SK-N-SH (cell line): ENCODE results near the gene INPPL1. TPM values are rescaled to one million over a fixed set of nuclear protein-coding genes. Genes with fewer than 3 reads are reported as not detected.
"Not testable (repeated sequence)": the region's sequence is repeated elsewhere in the genome, so short reads cannot be mapped to it uniquely, and the experiment has no call there.

Source experiments
- CTCF ChIA-PET: fragments of 300-600, 350-600 bp; formaldehyde crosslinking; extraction: SDS; loops from one replicate; lab custom pipeline; 2021; lab: Yijun Ruan, JAX
- POLR2A ChIA-PET: fragments of 350-600 bp; sonication (Branson Sonifier 250); formaldehyde crosslinking; extraction: SDS; loops from one replicate; lab custom pipeline; 2020; ENCODE audit warnings: antibody characterized with exemption, inconsistent platforms; lab: Yijun Ruan, JAX
- DNase-seq: peaks from one replicate; pipeline ENCODE4 v3.0.0; 2012
- H2AFZ ChIP-seq: fragments of 200-600 bp; sonication (generic); 2 replicates; pipeline ENCODE4 v1.8.1; 2016; ENCODE audit warnings: antibody characterized with exemption, mild to moderate bottlenecking, low read depth
- H3F3A ChIP-seq: fragments of 200-600 bp; sonication (generic); replicated peaks from 2 replicates; pipeline ENCODE3; 2016; ENCODE audit warnings: antibody characterized with exemption, mild to moderate bottlenecking; ENCODE audit not compliant: insufficient read depth
- H3K27ac ChIP-seq, 2 experiments: fragments of 200-500 bp in 1 of 2; fragments of 200-600 bp in 1 of 2; sonication (Bioruptor generic) in 1 of 2; sonication (generic), shearing (Covaris generic) in 1 of 2; 2 replicates each; pipeline versions ENCODE4 v1.5.1 to v1.6.1; 2014 to 2016; ENCODE audit warnings: low read depth in 2 of 2, inconsistent platforms in 1 of 2, low read length in 1 of 2, mild to moderate bottlenecking in 1 of 2, mixed read lengths in 1 of 2
- H3K27me3 ChIP-seq: fragments of 200-600 bp; sonication (generic), shearing (Covaris generic); 2 replicates; pipeline ENCODE4 v1.6.1; 2016; ENCODE audit warnings: mixed run types; ENCODE audit not compliant: insufficient read depth
- H3K36me3 ChIP-seq, 2 experiments: fragments of 200-500 bp in 1 of 2; fragments of 200-600 bp in 1 of 2; sonication (Bioruptor generic) in 1 of 2; sonication (generic) in 1 of 2; replicated peaks in 1 of 2; 2 replicates each; pipeline versions ENCODE3 to v1.5.1; 2014 to 2016; ENCODE audit warnings: low read length in 1 of 2, mild to moderate bottlenecking in 1 of 2; ENCODE audit not compliant: insufficient read depth in 2 of 2, control insufficient read depth in 1 of 2
- H3K4me1 ChIP-seq, 2 experiments: fragments of 200-500 bp in 1 of 2; fragments of 200-600 bp in 1 of 2; sonication (Bioruptor generic) in 1 of 2; sonication (generic), shearing (Covaris generic) in 1 of 2; 2 replicates each; pipeline versions ENCODE4 v1.5.1 to v1.6.1; 2014 to 2016; ENCODE audit warnings: low read depth in 1 of 2, low read length in 1 of 2, mixed run types in 1 of 2; ENCODE audit not compliant: insufficient read depth in 2 of 2, control insufficient read depth in 1 of 2
- H3K4me2 ChIP-seq: fragments of 200-600 bp; sonication (generic), shearing (Covaris generic); 2 replicates; pipeline ENCODE4 v1.6.1; 2017; ENCODE audit warnings: mixed run types
- H3K4me3 ChIP-seq, 2 experiments: fragments of 200-500 bp in 1 of 2; fragments of 200-600 bp in 1 of 2; sonication (Bioruptor generic) in 1 of 2; sonication (generic), shearing (Covaris generic) in 1 of 2; 2 replicates each; pipeline versions ENCODE4 v1.5.1 to v1.8.1; 2014 to 2016; ENCODE audit warnings: low read depth in 2 of 2, inconsistent platforms in 1 of 2, low read length in 1 of 2, mild to moderate bottlenecking in 1 of 2, mixed read lengths in 1 of 2, moderate library complexity in 1 of 2
- H3K79me2 ChIP-seq: fragments of 200-600 bp; sonication (generic); 2 replicates; pipeline ENCODE4 v1.8.1; 2017; ENCODE audit warnings: mild to moderate bottlenecking; ENCODE audit not compliant: insufficient read depth
- H3K9ac ChIP-seq: fragments of 200-600 bp; sonication (generic); 2 replicates; pipeline ENCODE4 v1.6.1; 2017; ENCODE audit warnings: mixed run types
- H3K9me2 ChIP-seq: fragments of 200-600 bp; sonication (generic); 2 replicates; pipeline ENCODE4 v1.6.1; 2017; ENCODE audit warnings: mixed run types
- H3K9me3 ChIP-seq: fragments of 200-600 bp; sonication (generic); 2 replicates; pipeline ENCODE4 v1.6.1; 2017; ENCODE audit warnings: mixed run types, mild to moderate bottlenecking, moderate library complexity
- H4K20me1 ChIP-seq: fragments of 200-600 bp; sonication (generic); 2 replicates; pipeline ENCODE4 v1.6.1; 2017; ENCODE audit warnings: mild to moderate bottlenecking, mixed run types; ENCODE audit not compliant: insufficient read depth
- EP300 ChIP-seq, 2 experiments: IDR thresholded peaks; 2 replicates each; pipeline versions ENCODE4 v1.4.0 to v1.6.1; 2012; ENCODE audit warnings: borderline replicate concordance in 1 of 2, low read depth in 1 of 2, low read length in 1 of 2
- FOXM1 ChIP-seq: IDR thresholded peaks from 2 replicates; pipeline ENCODE4 v1.4.0; 2012; ENCODE audit warnings: low read depth, mild to moderate bottlenecking
- GATA2 ChIP-seq: sonication (generic); formaldehyde crosslinking; IDR thresholded peaks from 2 replicates; pipeline ENCODE4 v1.5.0; 2020; ENCODE audit warnings: mild to moderate bottlenecking, missing genetic modification reagents
- JUND ChIP-seq: IDR thresholded peaks from 2 replicates; pipeline ENCODE4 v1.4.0; 2012
- MAX ChIP-seq: IDR thresholded peaks from 2 replicates; pipeline ENCODE4 v1.4.0; 2012; ENCODE audit warnings: low read depth
- MEF2A ChIP-seq: IDR thresholded peaks from 2 replicates; pipeline ENCODE4 v1.4.0; 2012; ENCODE audit warnings: low read depth, borderline replicate concordance
- NFIC ChIP-seq: IDR thresholded peaks from 2 replicates; pipeline ENCODE4 v1.4.0; 2012; ENCODE audit warnings: borderline replicate concordance
- NRF1 ChIP-seq: IDR thresholded peaks from 2 replicates; pipeline ENCODE4 v1.6.1; 2012; ENCODE audit warnings: low read depth, mild to moderate bottlenecking, low read length
- PBX3 ChIP-seq: IDR thresholded peaks from 2 replicates; pipeline ENCODE4; 2012
- RAD21 ChIP-seq: IDR thresholded peaks from 2 replicates; pipeline ENCODE4 v1.6.1; 2012; ENCODE audit warnings: mild to moderate bottlenecking, low read length
- RCOR1 ChIP-seq: fragments of 150-350 bp; IDR thresholded peaks from 2 replicates; pipeline ENCODE4 v1.6.1; 2017; ENCODE audit warnings: antibody characterized with exemption, low read length
- RXRA ChIP-seq: IDR thresholded peaks from 2 replicates; pipeline ENCODE4 v1.4.0; 2012; ENCODE audit warnings: low read depth, mild to moderate bottlenecking, borderline replicate concordance
- SIN3A ChIP-seq: IDR thresholded peaks from 2 replicates; pipeline ENCODE4 v1.6.1; 2012; ENCODE audit warnings: low read depth, mild to moderate bottlenecking, low read length, moderate library complexity, borderline replicate concordance
- SMC3 ChIP-seq: IDR thresholded peaks from 2 replicates; pipeline ENCODE4 v1.6.1; 2012; ENCODE audit warnings: low read depth, low read length, improper control_type of control experiment
- TAF1 ChIP-seq: IDR thresholded peaks from 2 replicates; pipeline ENCODE4 v1.6.1; 2012; ENCODE audit warnings: low read depth, mild to moderate bottlenecking, low read length, moderate library complexity, borderline replicate concordance
- TEAD4 ChIP-seq: IDR thresholded peaks from 2 replicates; pipeline ENCODE4 v1.4.0; 2012; ENCODE audit warnings: mild to moderate bottlenecking, borderline replicate concordance; ENCODE audit not compliant: insufficient read depth
- USF1 ChIP-seq: IDR thresholded peaks from 2 replicates; pipeline ENCODE4 v1.4.0; 2012; ENCODE audit warnings: low read depth, borderline replicate concordance
- ZBTB33 ChIP-seq: IDR thresholded peaks from 2 replicates; pipeline ENCODE4 v1.4.0; 2012; ENCODE audit warnings: low read depth, borderline replicate concordance
- WGBS: methylation state at CpG from one replicate; pipeline ENCODE4 v1.1.6; 2017; ENCODE audit warnings: low lambda C conversion rate; 5-methylcytosine and 5-hydroxymethylcytosine counted together
- polyA plus RNA-seq, 3 experiments: library from polyadenylated mRNA; depleted of rRNA; stranded (reverse); fragments of >200 nt; gene quantifications; 2 replicates each; pipeline ENCODE4 v1.2.3, GENCODE V29; 2012

INPPL1 gene
- polyA plus RNA-seq, 1 of the 3 experiments (the other 2 are of a cell fraction), result 123 TPM

GRCh38 chr11:72265951-72266350, 41.4 kb downstream of the INPPL1 start:
- Histone ChIP-seq H3K4me1 (no peaks in the 10 kb centered on the region; a peak in 2 of 4 replicates), H3K27me3 (no peaks in the 10 kb centered on the region), H3K9me3 (no peaks in the 10 kb centered on the region), H3K4me2 (no peak overlapping the region), H4K20me1 (no peaks in the 10 kb centered on the region), H3K9ac (no peak overlapping the region), H3K79me2 (no peaks in the 10 kb centered on the region), H3K9me2 (no peaks in the 10 kb centered on the region), H2AFZ (no peak overlapping the region), H3K4me3 (no peak overlapping the region), H3K27ac (no peak overlapping the region), H3F3A (peaks cover 1% of the 10 kb centered on the region), H3K36me3 (no peaks in the 10 kb centered on the region)
- POLR2A ChIA-PET, result interaction anchor here (0.9 to 2.3 kb wide), 2 partner anchors 22 to 93 kb away, joined by 3 to 9 read pairs; partner anchors contain the start of gene PHOX2A
- no peak for DNase-seq
- TF ChIP-seq NFIC, result no peak
- TF ChIP-seq TAF1, result no peak
- no peak for TF ChIP-seq NRF1
- no peak for TF ChIP-seq MEF2A
- TF ChIP-seq GATA2 (CRISPR knock-in tag), result no peak
- no peak for TF ChIP-seq RAD21
- TF ChIP-seq RCOR1, result no peak
- no peak for TF ChIP-seq SIN3A
- TF ChIP-seq PBX3, result no peak
- TF ChIP-seq MAX, result no peak
- TF ChIP-seq ZBTB33, result no peak
- TF ChIP-seq TEAD4, result no peak
- TF ChIP-seq EP300 (IDR thresholded peaks at IDR 0.05; ENCODE audit: borderline replicate concordance in 1 of 2, low read depth in 1 of 2, low read length in 1 of 2), result no peak
- no peak for TF ChIP-seq SMC3
- TF ChIP-seq FOXM1, result no peak
- TF ChIP-seq JUND, result no peak
- TF ChIP-seq RXRA, result no peak
- no peak for TF ChIP-seq USF1
- CTCF ChIA-PET, result interaction anchor here (0.9 to 1.3 kb wide), 4 partner anchors 24 to 167 kb away, joined by 3 to 5 read pairs (median 4); no protein-coding TSS in a partner anchor

- ChIA-PET CTCF (interaction anchor here (0.9 to 1.5 kb wide), 5 partner anchors 23 to 204 kb away, joined by 3 to 5 read pairs (median 4); no protein-coding TSS in a partner anchor), POLR2A (interaction anchor here (2.3 kb wide), 1 partner anchor 23 kb away, joined by 9 read pairs; the partner anchor contains the start of gene PHOX2A)
- not testable (repeated sequence) for DNase-seq, H3K27me3 ChIP-seq, H4K20me1 ChIP-seq, H3K4me3 ChIP-seq, H3K9me3 ChIP-seq, H3K36me3 ChIP-seq, H2AFZ ChIP-seq, H3F3A ChIP-seq, H3K4me1 ChIP-seq, H3K9me2 ChIP-seq, H3K9ac ChIP-seq, H3K4me2 ChIP-seq, H3K27ac ChIP-seq, H3K79me2 ChIP-seq
- 76% methylated on average over 5 of the region's 5 CpGs for WGBS
These were observed 42.4 kb downstream of the INPPL1 start for GRCh38 chr11:72266960-72267359.
